K562 (cell line): ENCODE measurements around the gene CHURC1. TPM values are rescaled to one million over a fixed set of nuclear protein-coding genes. Genes with fewer than 3 reads are reported as not detected.
A peak's percentile ranks its signal among the peaks of the same experiment; 100 is the strongest.

Experiments used
- ARID2 ChIP-seq: fragments of 450-650 bp; IDR thresholded peaks from 2 replicates; pipeline ENCODE4 v1.6.1; 2017; ENCODE audit warnings: antibody characterized with exemption, mild to moderate bottlenecking
- BHLHE40 ChIP-seq: IDR thresholded peaks from 2 replicates; pipeline ENCODE4 v1.6.1; 2011; ENCODE audit warnings: low read length, improper control_type of control experiment
- CEBPG ChIP-seq, 3 experiments: fragments of 200-800 bp in 1 of 3; sonication (Bioruptor generic) in 1 of 3; sonication (generic) in 1 of 3; formaldehyde crosslinking in 1 of 3; IDR thresholded peaks in 2 of 3; conservative IDR thresholded peaks in 1 of 3; 2 replicates each; pipeline versions ENCODE4 v1.6.1 to v1.8.0; 2016 to 2022; ENCODE audit warnings: missing compliant biosample characterization in 2 of 3, missing genetic modification characterization in 2 of 3, mild to moderate bottlenecking in 1 of 3, missing genetic modification reagents in 1 of 3
- CGGBP1 ChIP-seq: fragments of 250-450 bp; sonication (Bioruptor Pico); IDR thresholded peaks from 2 replicates; pipeline ENCODE4 v1.9.0; 2021; ENCODE audit warnings: mild to moderate bottlenecking
- CLOCK ChIP-seq: fragments of 250-450 bp; sonication (Bioruptor Pico); IDR thresholded peaks from 2 replicates; pipeline ENCODE4 v1.4.0; 2020; ENCODE audit warnings: mild to moderate bottlenecking, moderate library complexity, borderline replicate concordance
- CREBBP ChIP-seq: IDR thresholded peaks from one replicate; pipeline ENCODE4 v1.6.1; 2012; ENCODE audit warnings: low read depth, mild to moderate bottlenecking, control low read depth, inconsistent platforms, low read length
- MTA3 ChIP-seq: fragments of 450-650 bp; formaldehyde crosslinking; IDR thresholded peaks from 2 replicates; pipeline ENCODE4 v1.6.1; 2017; ENCODE audit warnings: mild to moderate bottlenecking, borderline replicate concordance
- MXI1 ChIP-seq: IDR thresholded peaks from 2 replicates; pipeline ENCODE4 v1.6.1; 2011; ENCODE audit warnings: low read depth, mild to moderate bottlenecking, improper control_type of control experiment, low read length
- NR2F6 ChIP-seq: fragments of 450-650 bp; formaldehyde crosslinking; IDR thresholded peaks from 2 replicates; pipeline ENCODE4 v1.4.0; 2020; ENCODE audit warnings: mild to moderate bottlenecking
- PTBP1 ChIP-seq: fragments of 200-400 bp; formaldehyde crosslinking; IDR thresholded peaks from 2 replicates; pipeline ENCODE4 v1.6.1; 2017; ENCODE audit warnings: low read depth, low read length
- RCOR1 ChIP-seq, 2 experiments: IDR thresholded peaks; 2 replicates each; pipeline ENCODE4 v1.6.1; 2012; ENCODE audit warnings: low read depth in 2 of 2, low read length in 2 of 2, borderline replicate concordance in 1 of 2, improper control_type of control experiment in 1 of 2
- RHOXF2B ChIP-seq: fragments of 250-450 bp; sonication (Bioruptor Pico); conservative IDR thresholded peaks from 2 replicates; pipeline ENCODE4 v1.5.1; 2021
- SIN3A ChIP-seq, 2 experiments: fragments of 150-350 bp in 1 of 2; IDR thresholded peaks; 2 replicates each; pipeline ENCODE4 v1.6.1; 2011 to 2016; ENCODE audit warnings: borderline replicate concordance in 2 of 2, low read depth in 2 of 2, low read length in 2 of 2, mild to moderate bottlenecking in 2 of 2, moderate library complexity in 2 of 2; ENCODE audit not compliant: control insufficient read depth in 1 of 2
- TSC22D4 ChIP-seq: fragments of 450-650 bp; IDR thresholded peaks from 2 replicates; pipeline ENCODE4 v1.6.1; 2016; ENCODE audit warnings: missing genetic modification characterization, missing biosample characterization, control low read depth
- UBTF ChIP-seq, 2 experiments: IDR thresholded peaks; 2 replicates each; pipeline ENCODE4 v1.6.1; 2012; ENCODE audit warnings: improper control_type of control experiment in 2 of 2, low read depth in 2 of 2, low read length in 2 of 2, borderline replicate concordance in 1 of 2
- WHSC1 ChIP-seq: IDR thresholded peaks from one replicate; pipeline ENCODE4 v1.6.1; 2012; ENCODE audit warnings: low read length, control low read depth, inconsistent platforms
- ZKSCAN8 ChIP-seq: fragments of 200-800 bp; sonication (Bioruptor generic); IDR thresholded peaks from 2 replicates; pipeline ENCODE4 v1.6.1; 2016; ENCODE audit warnings: missing genetic modification characterization, missing compliant biosample characterization
- ZNF133 ChIP-seq: fragments of 250-450 bp; sonication (Bioruptor Pico); IDR thresholded peaks from 2 replicates; pipeline ENCODE4 v1.4.0; 2020; ENCODE audit warnings: mild to moderate bottlenecking
- ZNF134 ChIP-seq: fragments of 250-450 bp; sonication (Bioruptor Pico); conservative IDR thresholded peaks from 2 replicates; pipeline ENCODE4 v1.4.0; 2020
- ZNF551 ChIP-seq: fragments of 250-450 bp; sonication (Bioruptor Pico); IDR thresholded peaks from 2 replicates; pipeline ENCODE4 v1.5.0; 2021; ENCODE audit warnings: mild to moderate bottlenecking, moderate library complexity
- ZNF780A ChIP-seq: fragments of 250-450 bp; sonication (Bioruptor Pico); IDR thresholded peaks from 2 replicates; pipeline ENCODE4 v1.5.0; 2021; ENCODE audit warnings: mild to moderate bottlenecking
- polyA plus RNA-seq, 8 experiments: library from polyadenylated mRNA; depleted of rRNA in 4 of 8; stranded (reverse) in 5 of 8; unstranded in 3 of 8; fragments of >200 nt; fragmentation: Nextera tagmentation in 2 of 8; fragmentation: Illumina TruSeq in 1 of 8; extraction: Ambion mirVana in 2 of 8; extraction: Trizol in 1 of 8; gene quantifications; 2 replicates each; pipeline versions ENCODE4 v1.2.1 to v1.2.3, GENCODE V29; 2011 to 2014; ENCODE audit warnings: inconsistent platforms in 1 of 8, missing spikeins in 1 of 8
- total RNA-seq, 7 experiments: library from RNA; depleted of rRNA in 6 of 7; stranded (reverse); fragments of >200 nt in 6 of 7; fragmentation: Illumina TruSeq in 2 of 7; extraction: Trizol in 2 of 7; gene quantifications; 2 replicates each; pipeline versions ENCODE4 v1.2.1 to v1.2.3, GENCODE V29; 2011 to 2021; ENCODE audit warnings: low replicate concordance in 1 of 7
- TF ChIP-seq, protein P1 (sequence below): fragments of 250-450 bp; sonication (Bioruptor Pico); IDR thresholded peaks from 2 replicates; pipeline ENCODE4 v1.8.0; 2022; ENCODE audit warnings: inconsistent platforms

Gene CHURC1
- total and polyA plus RNA-seq, 9 of the 15 experiments (the other 6 are each of a cell fraction or from before 2014, with no cell fraction given): 27.3 to 239 (median 45.6) TPM

- TF ChIP-seq SIN3A (IDR thresholded peaks at IDR 0.05; ENCODE audit: borderline replicate concordance in 2 of 2, control insufficient read depth in 1 of 2, low read depth in 2 of 2, low read length in 2 of 2) (no peak), MTA3 (no peak), ZNF780A (CRISPR knock-in tag) (no peak), CREBBP (no peak), ARID2 (no peak), RCOR1 (IDR thresholded peaks at IDR 0.05; ENCODE audit: borderline replicate concordance in 1 of 2, low read depth in 2 of 2, low read length in 2 of 2) (no peak), UBTF (IDR thresholded peaks at IDR 0.05; ENCODE audit: borderline replicate concordance in 1 of 2, low read depth in 2 of 2, low read length in 2 of 2) (no peak), MXI1 (no peak), ZNF134 (no peak), CEBPG (CRISPR knock-in tag; IDR thresholded peaks at IDR 0.05) (no peak), CEBPG (tag; conservative IDR thresholded peaks at IDR 0.05 in 1 of 2, IDR thresholded peaks at IDR 0.05 in 1 of 2) (peak; percentile 42 to 49; a peak in 2 of 4 replicates), TSC22D4 (tag) (no peak), CGGBP1 (no peak), WHSC1 (no peak), BHLHE40 (no peak), CLOCK (CRISPR knock-in tag) (no peak), ZKSCAN8 (CRISPR knock-in tag) (no peak), PTBP1 (no peak), ZNF133 (CRISPR knock-in tag) (no peak), NR2F6 (no peak), ZNF551 (CRISPR knock-in tag) (no peak), RHOXF2B (CRISPR knock-in tag) (no peak)
- TF ChIP-seq, protein P1, sequence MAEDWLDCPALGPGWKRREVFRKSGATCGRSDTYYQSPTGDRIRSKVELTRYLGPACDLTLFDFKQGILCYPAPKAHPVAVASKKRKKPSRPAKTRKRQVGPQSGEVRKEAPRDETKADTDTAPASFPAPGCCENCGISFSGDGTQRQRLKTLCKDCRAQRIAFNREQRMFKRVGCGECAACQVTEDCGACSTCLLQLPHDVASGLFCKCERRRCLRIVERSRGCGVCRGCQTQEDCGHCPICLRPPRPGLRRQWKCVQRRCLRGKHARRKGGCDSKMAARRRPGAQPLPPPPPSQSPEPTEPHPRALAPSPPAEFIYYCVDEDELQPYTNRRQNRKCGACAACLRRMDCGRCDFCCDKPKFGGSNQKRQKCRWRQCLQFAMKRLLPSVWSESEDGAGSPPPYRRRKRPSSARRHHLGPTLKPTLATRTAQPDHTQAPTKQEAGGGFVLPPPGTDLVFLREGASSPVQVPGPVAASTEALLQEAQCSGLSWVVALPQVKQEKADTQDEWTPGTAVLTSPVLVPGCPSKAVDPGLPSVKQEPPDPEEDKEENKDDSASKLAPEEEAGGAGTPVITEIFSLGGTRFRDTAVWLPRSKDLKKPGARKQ: no peak
These were observed 40.6 kb upstream of the CHURC1 start (continued) for GRCh38 chr14:64873506-64874219.
